Measurements from ENCODE around the gene IPO5.
"Not testable (repeated sequence)": the region's sequence is repeated elsewhere in the genome, so short reads cannot be mapped to it uniquely, and the experiment has no call there.

IPO5 gene

GRCh38 chr13:98035373-98035772, 81.9 kb downstream of the IPO5 start:
- no peak for TF ChIP-seq CTCF (IDR thresholded peaks at IDR 0.05; ENCODE audit: low read depth, low read length, missing control alignments)
- H3K4me3 ChIP-seq (replicated peaks; ENCODE audit: low read depth, low read length), result no peak overlapping the region
- no peak for DNase-seq (ENCODE audit: extremely low read depth, low read depth)

- H3K4me3 ChIP-seq (replicated peaks; ENCODE audit: low read depth, low read length); DNase-seq (ENCODE audit: extremely low read depth, low read depth): not testable (repeated sequence)
Observed at GRCh38 chr13:98036564-98037302, 83.3 kb downstream of the IPO5 start.

GRCh38 chr13:98039261-98039660, 85.8 kb downstream of the IPO5 start:
- no peak for TF ChIP-seq CTCF (IDR thresholded peaks at IDR 0.05; ENCODE audit: low read depth, low read length, missing control alignments)
- DNase-seq (ENCODE audit: extremely low read depth, low read depth), result no peak
- no peak overlapping the region for H3K4me3 ChIP-seq (replicated peaks; ENCODE audit: low read depth, low read length)

GRCh38 chr13:98039964-98040363, 86.5 kb downstream of the IPO5 start:
- H3K4me3 ChIP-seq (replicated peaks; ENCODE audit: low read depth, low read length), result no peak overlapping the region
- no peak for TF ChIP-seq CTCF (IDR thresholded peaks at IDR 0.05; ENCODE audit: low read depth, low read length, missing control alignments)

GRCh38 chr13:98041081-98041820, 87.8 kb downstream of the IPO5 start:
- no peak overlapping the region for H3K4me3 ChIP-seq (replicated peaks; ENCODE audit: low read depth, low read length)
- no peak for TF ChIP-seq CTCF (IDR thresholded peaks at IDR 0.05; ENCODE audit: low read depth, low read length, missing control alignments)
- no peak for DNase-seq (ENCODE audit: extremely low read depth, low read depth)

More at GRCh38 chr13:98039964-98040363, 86.5 kb downstream of the IPO5 start:
- no peak for DNase-seq (ENCODE audit: extremely low read depth, low read depth)

- no peak for TF ChIP-seq CTCF (IDR thresholded peaks at IDR 0.05; ENCODE audit: low read depth, low read length, missing control alignments)
- no peak overlapping the region for H3K4me3 ChIP-seq (replicated peaks; ENCODE audit: low read depth, low read length)
- no peak for DNase-seq (ENCODE audit: extremely low read depth, low read depth)
Observed at GRCh38 chr13:98044301-98044700, 90.8 kb downstream of the IPO5 start.

GRCh38 chr13:98047785-98048184, 94.3 kb downstream of the IPO5 start:
- not testable (repeated sequence) for H3K4me3 ChIP-seq (replicated peaks; ENCODE audit: low read depth, low read length)

More at GRCh38 chr13:98047785-98048184, 94.3 kb downstream of the IPO5 start:
- not testable (repeated sequence) for DNase-seq (ENCODE audit: extremely low read depth, low read depth)
